IPS DF 19.7 (cell line): ENCODE measurements around the gene GEMIN7.

Experiments
- DNase-seq: peaks from one replicate; pipeline ENCODE4 v3.0.0-alpha.2; 2013; ENCODE audit warnings: low read depth, low spot score

GEMIN7 gene, protein sequence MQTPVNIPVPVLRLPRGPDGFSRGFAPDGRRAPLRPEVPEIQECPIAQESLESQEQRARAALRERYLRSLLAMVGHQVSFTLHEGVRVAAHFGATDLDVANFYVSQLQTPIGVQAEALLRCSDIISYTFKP

GRCh38 chr19:45079063-45079910 lies at the start of gene GEMIN7:
Gene GEMIN7 (plus strand): TSS chr19:45079260. CDS start chr19:45090115, 10,855 bp downstream.
- peak; percentile 60 for DNase-seq

DNA sequence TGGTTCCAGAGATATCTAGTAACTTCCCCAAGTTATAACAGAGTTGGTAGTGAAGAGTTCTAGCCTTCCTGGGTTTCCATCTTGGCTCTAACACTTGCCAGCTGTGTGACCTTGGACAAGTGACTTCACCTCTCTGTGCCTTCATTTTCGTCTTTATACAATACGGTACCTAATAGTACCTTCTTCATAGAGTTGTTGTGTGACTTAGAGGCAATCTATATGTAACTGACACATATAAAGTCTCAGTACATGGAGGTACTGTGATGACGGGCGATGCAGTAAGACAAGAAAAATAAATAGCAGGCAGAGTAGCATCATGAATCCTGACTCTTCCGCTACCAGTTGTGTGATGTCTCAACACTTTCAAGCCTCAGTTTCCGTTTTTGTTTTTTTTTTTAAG lies 48.2 kb upstream of the GEMIN7 start:
- no peak for DNase-seq

GRCh38 chr19:45032421-45032820 lies 46.6 kb upstream of the GEMIN7 start:
- no peak for DNase-seq

DNA sequence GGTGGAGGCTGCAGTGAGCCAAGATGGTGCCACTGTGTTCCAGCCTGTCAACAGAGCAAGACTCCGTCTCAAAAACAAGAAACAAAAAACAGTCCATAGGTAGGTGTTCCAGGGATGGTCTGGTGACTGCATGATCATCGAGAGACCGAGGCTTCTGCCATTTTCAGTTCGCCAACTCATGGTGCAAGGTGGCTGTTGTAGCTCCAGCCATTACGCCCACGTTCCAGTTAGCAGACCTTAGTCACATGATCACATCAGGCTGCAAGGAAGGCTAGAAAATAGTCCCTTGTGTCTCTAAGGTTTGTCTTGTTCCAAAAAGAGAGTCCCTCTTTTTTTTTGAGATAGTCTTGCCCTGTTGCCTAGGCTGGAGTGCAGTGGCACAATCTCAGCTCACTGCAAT lies 43.3 kb upstream of the GEMIN7 start:
- no peak for DNase-seq

DNA sequence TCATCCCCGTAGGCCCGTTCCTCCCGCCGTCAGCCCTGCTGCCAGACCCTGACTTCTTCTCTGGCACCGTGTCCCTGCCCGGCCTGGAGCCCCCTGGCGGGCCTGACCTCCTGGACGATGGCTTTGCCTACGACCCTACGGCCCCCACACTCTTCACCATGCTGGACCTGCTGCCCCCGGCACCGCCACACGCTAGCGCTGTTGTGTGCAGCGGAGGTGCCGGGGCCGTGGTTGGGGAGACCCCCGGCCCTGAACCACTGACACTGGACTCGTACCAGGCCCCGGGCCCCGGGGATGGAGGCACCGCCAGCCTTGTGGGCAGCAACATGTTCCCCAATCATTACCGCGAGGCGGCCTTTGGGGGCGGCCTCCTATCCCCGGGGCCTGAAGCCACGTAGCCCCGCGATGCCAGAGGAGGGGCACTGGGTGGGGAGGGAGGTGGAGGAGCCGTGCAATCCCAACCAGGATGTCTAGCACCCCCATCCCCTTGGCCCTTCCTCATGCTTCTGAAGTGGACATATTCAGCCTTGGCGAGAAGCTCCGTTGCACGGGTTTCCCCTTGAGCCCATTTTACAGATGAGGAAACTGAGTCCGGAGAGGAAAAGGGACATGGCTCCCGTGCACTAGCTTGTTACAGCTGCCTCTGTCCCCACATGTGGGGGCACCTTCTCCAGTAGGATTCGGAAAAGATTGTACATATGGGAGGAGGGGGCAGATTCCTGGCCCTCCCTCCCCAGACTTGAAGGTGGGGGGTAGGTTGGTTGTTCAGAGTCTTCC lies 41.5 kb upstream of the GEMIN7 start:
- no peak for DNase-seq

- no peak for DNase-seq
These were observed 39.8 kb upstream of the GEMIN7 start, which contains the start of gene CLASRP for GRCh38 chr19:45038931-45039893. Gene CLASRP (plus strand): TSS chr19:45039045. CDS start chr19:45040213, 1,168 bp downstream.

GRCh38 chr19:45040059-45040771 lies 38.8 kb upstream of the GEMIN7 start:
- DNase-seq = no peak

DNA sequence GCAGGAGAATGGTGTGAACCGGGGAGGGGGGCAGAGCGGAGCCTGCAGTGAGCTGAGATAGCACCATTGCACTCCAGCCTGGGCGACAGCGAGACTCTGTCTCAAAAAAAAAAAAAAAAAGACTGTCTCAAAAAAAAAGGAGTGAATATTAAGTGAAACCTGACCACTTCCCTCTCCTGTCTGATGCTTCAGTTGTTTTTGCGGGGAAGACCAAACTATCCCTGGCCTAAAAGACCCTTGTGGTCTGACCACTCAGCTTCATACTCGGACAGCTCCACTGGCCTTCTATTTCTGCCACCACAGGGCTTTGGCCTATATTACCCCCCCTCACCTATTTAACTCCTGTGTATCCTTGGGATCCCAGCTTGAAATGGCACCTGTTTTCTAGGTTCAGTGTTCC lies 37.9 kb upstream of the GEMIN7 start:
- no peak for DNase-seq

- no peak for DNase-seq
These were observed 33.2 kb upstream of the GEMIN7 start for GRCh38 chr19:45045671-45046353.

GRCh38 chr19:45046355-45046754 lies 32.7 kb upstream of the GEMIN7 start:
- no peak for DNase-seq

DNA sequence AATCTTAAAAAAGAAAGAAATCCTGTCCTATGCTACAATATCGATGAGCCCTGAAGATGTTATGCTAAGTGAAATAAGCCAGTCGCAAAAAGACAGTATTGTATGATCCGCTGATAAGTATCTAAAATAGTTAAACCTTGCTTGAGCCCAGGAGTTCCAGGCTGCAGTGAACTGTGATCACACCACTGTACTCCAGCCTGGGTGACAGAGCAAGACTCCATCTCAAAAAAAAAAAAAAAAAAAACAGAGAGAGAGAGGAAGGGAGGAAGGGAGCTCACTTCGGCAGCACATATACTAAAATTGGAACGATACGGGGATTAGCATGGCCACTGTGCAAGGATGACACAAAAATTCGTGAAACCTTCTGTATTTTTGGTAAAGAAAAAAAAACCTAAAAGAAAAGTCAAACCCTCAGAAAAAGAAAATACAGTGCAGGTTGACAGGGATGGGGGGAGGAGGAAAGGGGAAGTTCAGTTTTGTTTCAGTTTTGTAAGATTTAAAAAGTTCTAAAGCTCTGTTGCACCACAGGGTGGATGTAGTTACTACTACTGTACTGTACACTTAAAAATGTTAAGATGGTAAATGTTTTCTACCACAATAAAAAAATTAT lies 31.8 kb upstream of the GEMIN7 start:
- no peak for DNase-seq

GRCh38 chr19:45049073-45049736 lies 29.9 kb upstream of the GEMIN7 start:
- no peak for DNase-seq

GRCh38 chr19:45050036-45050435 lies 29.0 kb upstream of the GEMIN7 start:
- no peak for DNase-seq

DNA sequence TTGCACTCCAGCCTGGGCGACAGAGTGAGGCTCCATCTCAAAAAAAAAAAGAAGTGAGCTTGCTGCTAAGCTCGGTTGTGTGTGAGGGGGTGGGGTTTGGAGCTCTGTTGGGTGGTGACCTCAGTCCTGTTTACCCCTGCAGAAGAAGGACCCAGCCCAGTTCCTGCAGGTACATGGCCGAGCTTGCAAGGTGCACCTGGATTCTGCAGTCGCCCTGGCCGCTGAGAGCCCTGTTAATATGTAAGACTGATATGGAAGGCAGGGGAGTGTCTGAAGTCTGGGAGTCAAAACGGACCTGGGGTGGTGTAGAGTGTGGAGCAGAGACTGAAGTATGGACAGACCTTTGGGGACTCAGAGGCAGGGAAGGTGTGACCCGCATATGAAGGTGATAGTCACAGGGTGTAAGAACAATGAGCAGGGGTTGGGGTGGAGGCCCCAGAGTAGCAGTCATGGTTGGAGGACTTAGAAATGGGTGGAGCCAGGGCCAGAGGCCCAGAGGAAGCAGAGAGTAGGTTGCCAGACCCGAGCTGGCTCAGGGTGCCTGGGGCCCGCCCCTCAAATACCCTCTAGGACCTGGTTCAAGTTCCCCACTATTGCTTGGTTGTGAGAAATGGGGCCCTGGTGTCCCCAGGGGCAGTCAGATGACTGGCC lies 27.0 kb upstream of the GEMIN7 start:
- DNase-seq = no peak

- DNase-seq = no peak
These were observed 22.2 kb upstream of the GEMIN7 start for GRCh38 chr19:45056831-45057230.

- no peak for DNase-seq
These were observed 21.6 kb upstream of the GEMIN7 start for GRCh38 chr19:45057444-45057843.

GRCh38 chr19:45058622-45059159 lies 20.4 kb upstream of the GEMIN7 start:
- DNase-seq = no peak

DNA sequence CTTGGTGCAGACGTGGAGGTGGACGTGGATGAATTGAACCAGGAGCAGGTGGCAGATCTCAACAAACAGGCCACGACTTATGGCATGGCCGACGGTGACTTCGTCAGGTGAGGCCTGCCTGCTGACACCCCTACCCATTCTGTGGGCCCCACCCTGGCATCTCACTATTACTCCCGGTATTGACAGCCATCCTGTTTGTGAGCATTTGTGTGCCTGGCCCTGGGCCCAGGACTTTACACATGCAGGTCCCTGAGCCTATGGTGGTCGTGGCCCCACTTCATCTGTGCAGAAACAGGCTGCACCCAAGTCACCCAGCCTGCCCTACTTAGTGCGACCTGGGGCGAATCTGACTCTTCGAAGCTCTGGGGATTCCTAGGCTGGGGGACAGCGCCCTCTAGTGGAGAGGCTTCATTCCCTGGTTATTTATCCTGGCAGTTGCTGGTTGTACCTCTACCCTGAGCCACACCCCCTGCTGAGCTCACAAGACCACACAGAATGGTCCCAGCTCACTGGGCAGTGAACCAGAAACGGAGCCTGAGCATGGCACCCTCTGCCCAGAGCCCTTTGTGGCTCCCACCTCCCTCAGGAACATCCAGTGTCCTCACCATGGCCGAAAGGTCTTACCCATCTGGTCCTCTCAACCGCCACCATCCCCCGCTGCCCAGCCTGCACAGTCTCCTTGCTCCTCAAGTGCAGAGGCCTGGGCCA lies 19.6 kb upstream of the GEMIN7 start:
- peak; percentile 71 for DNase-seq
